HepG2 (cell line): ENCODE measurements around the gene TRAPPC3. TPM values are rescaled to one million over a fixed set of nuclear protein-coding genes. Genes with fewer than 3 reads are reported as not detected.

Source experiments
- HNF1A ChIP-seq, 2 experiments: sonication (generic) in 1 of 2; formaldehyde crosslinking in 1 of 2; IDR thresholded peaks; 2 replicates each; pipeline versions ENCODE4 v1.4.0 to v1.6.1; 2016 to 2020; ENCODE audit warnings: borderline replicate concordance in 1 of 2, low read depth in 1 of 2, mild to moderate bottlenecking in 1 of 2, missing genetic modification reagents in 1 of 2
- ISX ChIP-seq: sonication (generic); formaldehyde crosslinking; conservative IDR thresholded peaks from 2 replicates; pipeline ENCODE4 v1.5.0; 2020; ENCODE audit warnings: missing genetic modification reagents
- MEIS2 ChIP-seq: sonication (generic); formaldehyde crosslinking; IDR thresholded peaks from 2 replicates; pipeline ENCODE4 v1.9.0; 2021; ENCODE audit warnings: mild to moderate bottlenecking, missing genetic modification reagents
- MTF2 ChIP-seq: sonication (generic); formaldehyde crosslinking; IDR thresholded peaks from 2 replicates; pipeline ENCODE4 v1.5.0; 2020; ENCODE audit warnings: missing genetic modification reagents, borderline replicate concordance
- NFYB ChIP-seq: sonication (generic); formaldehyde crosslinking; IDR thresholded peaks from 2 replicates; pipeline ENCODE4 v1.4.0; 2020; ENCODE audit warnings: missing genetic modification reagents
- REXO4 ChIP-seq: sonication (generic); formaldehyde crosslinking; IDR thresholded peaks from 2 replicates; pipeline ENCODE4 v1.8.0; 2022; ENCODE audit warnings: missing genetic modification reagents, mild to moderate bottlenecking, borderline replicate concordance
- SAFB2 ChIP-seq: sonication (generic); formaldehyde crosslinking; IDR thresholded peaks from 2 replicates; pipeline ENCODE4 v1.5.1; 2020; ENCODE audit warnings: missing genetic modification reagents, low read depth, mild to moderate bottlenecking, borderline replicate concordance
- SCMH1 ChIP-seq: sonication (generic); formaldehyde crosslinking; IDR thresholded peaks from 2 replicates; pipeline ENCODE4 v1.9.0; 2021; ENCODE audit warnings: missing genetic modification reagents, mild to moderate bottlenecking, borderline replicate concordance
- SRSF1 ChIP-seq: fragments of 200-400 bp; formaldehyde crosslinking; optimal IDR thresholded peaks from 2 replicates; pipeline ENCODE3; 2017; ENCODE audit warnings: mild to moderate bottlenecking, low read depth, low read length, moderate library complexity
- ZKSCAN1 ChIP-seq: fragments of 150-350 bp; IDR thresholded peaks from 2 replicates; pipeline ENCODE4 v1.6.1; 2014; ENCODE audit warnings: low read length
- ZNF180 ChIP-seq: sonication (generic); formaldehyde crosslinking; IDR thresholded peaks from 2 replicates; pipeline ENCODE4 v1.4.0; 2020; ENCODE audit warnings: low read depth, missing genetic modification reagents, borderline replicate concordance
- ZNF30 ChIP-seq: sonication (generic); formaldehyde crosslinking; IDR thresholded peaks from 2 replicates; pipeline ENCODE4 v1.5.0; 2020; ENCODE audit warnings: mild to moderate bottlenecking, missing genetic modification reagents
- ZNF329 ChIP-seq: sonication (generic); formaldehyde crosslinking; IDR thresholded peaks from 2 replicates; pipeline ENCODE4 v1.9.0; 2021; ENCODE audit warnings: low read depth, mild to moderate bottlenecking, missing genetic modification reagents
- ZNF562 ChIP-seq: sonication (generic); formaldehyde crosslinking; IDR thresholded peaks from 2 replicates; pipeline ENCODE4 v1.8.0; 2022; ENCODE audit warnings: missing genetic modification reagents, borderline replicate concordance
- ZNF574 ChIP-seq: sonication (generic); formaldehyde crosslinking; IDR thresholded peaks from 2 replicates; pipeline ENCODE4 v1.4.0; 2020; ENCODE audit warnings: missing genetic modification reagents
- ZNF614 ChIP-seq: IDR thresholded peaks from 2 replicates; pipeline ENCODE4 v1.6.1; 2018; ENCODE audit warnings: missing biosample characterization, missing genetic modification reagents, inconsistent platforms, borderline replicate concordance
- polyA plus RNA-seq, 8 experiments: library from polyadenylated mRNA; depleted of rRNA in 3 of 8; stranded (reverse) in 7 of 8; unstranded in 1 of 8; fragments of >200 nt; fragmentation: Illumina TruSeq in 4 of 8; extraction: Trizol in 4 of 8; gene quantifications; 2 replicates each; pipeline versions ENCODE4 v1.2.1 to v1.2.3, GENCODE V29; 2011 to 2016; ENCODE audit warnings: low read depth in 4 of 8, missing spikeins in 1 of 8, mixed read lengths in 1 of 8; ENCODE audit not compliant: insufficient read depth in 1 of 8
- total RNA-seq, 5 experiments: library from RNA; depleted of rRNA; stranded (reverse); fragments of >200 nt; fragmentation: Illumina TruSeq; extraction: Trizol; gene quantifications; 2 replicates each; pipeline ENCODE4 v1.2.3, GENCODE V29; 2016; ENCODE audit warnings: low read depth in 1 of 5
- TF ChIP-seq, protein P1 (sequence below): sonication (generic); formaldehyde crosslinking; IDR thresholded peaks from 2 replicates; pipeline ENCODE4 v1.5.0; 2020; ENCODE audit warnings: mild to moderate bottlenecking, missing genetic modification reagents, borderline replicate concordance

The TRAPPC3 gene
- total and polyA plus RNA-seq, 2 of the 13 experiments (the other 11 are each of a cell fraction or from before 2014, with no cell fraction given) = 53.7 to 62.4 TPM

DNA sequence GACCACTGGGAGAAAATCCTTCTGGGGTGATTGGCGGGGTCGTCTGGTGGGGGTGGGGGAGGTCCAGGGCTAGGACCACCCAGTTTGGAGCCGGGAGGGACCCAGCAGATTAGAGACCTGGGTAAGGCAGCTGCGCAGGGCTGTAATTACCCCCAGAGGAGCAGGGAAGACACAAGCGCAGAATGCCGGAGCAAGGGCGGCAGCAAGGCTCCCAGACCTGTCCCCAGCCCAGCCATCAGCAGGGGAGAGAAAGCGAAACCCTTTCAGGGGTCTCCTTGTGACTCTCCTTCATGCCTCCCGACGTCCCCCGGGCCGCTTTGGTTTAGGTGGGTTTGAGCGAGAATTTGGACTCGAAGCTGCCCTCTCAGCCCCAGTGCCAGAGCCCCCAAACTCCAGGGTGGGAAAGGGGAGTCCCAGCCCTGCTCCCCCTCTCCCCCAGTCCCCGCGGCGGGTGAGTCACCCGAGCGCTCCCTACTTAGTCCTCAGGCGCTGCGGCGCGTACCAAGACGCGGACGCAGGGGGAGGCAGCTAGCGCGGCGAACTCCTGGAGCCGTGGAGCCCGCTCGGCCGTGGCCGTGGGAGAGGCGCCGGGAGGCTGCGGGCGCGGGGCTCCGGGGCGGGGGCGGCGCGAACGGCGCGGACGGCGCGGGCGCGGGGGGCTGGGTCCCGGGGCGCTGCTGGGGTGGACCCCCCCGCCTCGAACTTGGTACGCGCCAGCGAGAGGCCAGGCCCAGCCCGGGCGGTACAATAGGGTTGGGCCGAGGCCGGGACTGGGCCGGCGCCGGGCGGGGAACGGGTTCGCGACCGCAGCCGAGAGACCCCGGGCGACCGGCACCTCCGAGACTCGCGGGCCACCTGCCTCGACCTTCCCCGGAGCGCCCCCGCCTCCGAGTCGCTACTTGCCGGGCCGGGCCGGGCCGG is 6.4 kb upstream of the TRAPPC3 start, which contains the start of gene MAP7D1 (continued):
- no peak for TF ChIP-seq NFYB (CRISPR knock-in tag)
- no peak for TF ChIP-seq SCMH1 (CRISPR knock-in tag)
- no peak for TF ChIP-seq HNF1A (IDR thresholded peaks at IDR 0.05; ENCODE audit: low read depth)
- peak; percentile 12; the same call in 1 of the 2 replicates for TF ChIP-seq HNF1A (CRISPR knock-in tag; IDR thresholded peaks at IDR 0.05; ENCODE audit: borderline replicate concordance)
- no peak for TF ChIP-seq ISX (CRISPR knock-in tag)
- no peak for TF ChIP-seq ZKSCAN1
- TF ChIP-seq, protein P1, sequence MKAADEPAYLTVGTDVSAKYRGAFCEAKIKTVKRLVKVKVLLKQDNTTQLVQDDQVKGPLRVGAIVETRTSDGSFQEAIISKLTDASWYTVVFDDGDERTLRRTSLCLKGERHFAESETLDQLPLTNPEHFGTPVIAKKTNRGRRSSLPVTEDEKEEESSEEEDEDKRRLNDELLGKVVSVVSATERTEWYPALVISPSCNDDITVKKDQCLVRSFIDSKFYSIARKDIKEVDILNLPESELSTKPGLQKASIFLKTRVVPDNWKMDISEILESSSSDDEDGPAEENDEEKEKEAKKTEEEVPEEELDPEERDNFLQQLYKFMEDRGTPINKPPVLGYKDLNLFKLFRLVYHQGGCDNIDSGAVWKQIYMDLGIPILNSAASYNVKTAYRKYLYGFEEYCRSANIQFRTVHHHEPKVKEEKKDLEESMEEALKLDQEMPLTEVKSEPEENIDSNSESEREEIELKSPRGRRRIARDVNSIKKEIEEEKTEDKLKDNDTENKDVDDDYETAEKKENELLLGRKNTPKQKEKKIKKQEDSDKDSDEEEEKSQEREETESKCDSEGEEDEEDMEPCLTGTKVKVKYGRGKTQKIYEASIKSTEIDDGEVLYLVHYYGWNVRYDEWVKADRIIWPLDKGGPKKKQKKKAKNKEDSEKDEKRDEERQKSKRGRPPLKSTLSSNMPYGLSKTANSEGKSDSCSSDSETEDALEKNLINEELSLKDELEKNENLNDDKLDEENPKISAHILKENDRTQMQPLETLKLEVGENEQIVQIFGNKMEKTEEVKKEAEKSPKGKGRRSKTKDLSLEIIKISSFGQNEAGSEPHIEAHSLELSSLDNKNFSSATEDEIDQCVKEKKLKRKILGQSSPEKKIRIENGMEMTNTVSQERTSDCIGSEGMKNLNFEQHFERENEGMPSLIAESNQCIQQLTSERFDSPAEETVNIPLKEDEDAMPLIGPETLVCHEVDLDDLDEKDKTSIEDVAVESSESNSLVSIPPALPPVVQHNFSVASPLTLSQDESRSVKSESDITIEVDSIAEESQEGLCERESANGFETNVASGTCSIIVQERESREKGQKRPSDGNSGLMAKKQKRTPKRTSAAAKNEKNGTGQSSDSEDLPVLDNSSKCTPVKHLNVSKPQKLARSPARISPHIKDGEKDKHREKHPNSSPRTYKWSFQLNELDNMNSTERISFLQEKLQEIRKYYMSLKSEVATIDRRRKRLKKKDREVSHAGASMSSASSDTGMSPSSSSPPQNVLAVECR (CRISPR knock-in tag) = peak; percentile 44; the same call in 1 of the 2 replicates
- TF ChIP-seq ZNF329 (CRISPR knock-in tag) = no peak
- no peak for TF ChIP-seq MEIS2 (CRISPR knock-in tag)
- no peak for TF ChIP-seq REXO4 (CRISPR knock-in tag)
- TF ChIP-seq SRSF1 = peak; percentile 78
- TF ChIP-seq ZNF614 (CRISPR knock-in tag) = peak; percentile 50; the same call in 1 of the 2 replicates
- TF ChIP-seq SAFB2 = no peak
- no peak for TF ChIP-seq ZNF30 (CRISPR knock-in tag)
- TF ChIP-seq MTF2 = no peak
- no peak for TF ChIP-seq ZNF562 (CRISPR knock-in tag)
- no peak for TF ChIP-seq ZNF180
- TF ChIP-seq ZNF574 (CRISPR knock-in tag) = peak; percentile 43
